ENCODE results near the gene TRIO.

- no peak for TF ChIP-seq CTCF (tag by site-specific recombination; IDR thresholded peaks at IDR 0.05)
- no peak for TF ChIP-seq ZNF747 (tag by site-specific recombination; IDR thresholded peaks at IDR 0.05)
- TF ChIP-seq ZNF239 (tag by site-specific recombination; IDR thresholded peaks at IDR 0.05): no peak
- no peak for TF ChIP-seq RBAK (tag by site-specific recombination; IDR thresholded peaks at IDR 0.05)
- TF ChIP-seq REST (tag by site-specific recombination; IDR thresholded peaks at IDR 0.05): no peak
- no peak for TF ChIP-seq SP2 (tag by site-specific recombination; IDR thresholded peaks at IDR 0.05)
- no peak for TF ChIP-seq BCL6B (tag by site-specific recombination; IDR thresholded peaks at IDR 0.05)
- TF ChIP-seq ZNF221 (tag by site-specific recombination; IDR thresholded peaks at IDR 0.05; ENCODE audit: borderline replicate concordance): no peak
- no peak for TF ChIP-seq ZNF701 (tag by site-specific recombination; IDR thresholded peaks at IDR 0.05)
- no peak for TF ChIP-seq ZNF133 (tag by site-specific recombination; IDR thresholded peaks at IDR 0.05)
- TF ChIP-seq ZNF274 (IDR thresholded peaks at IDR 0.05; ENCODE audit: low read length): no peak
- TF ChIP-seq ZNF274 (tag by site-specific recombination; IDR thresholded peaks at IDR 0.05; ENCODE audit: borderline replicate concordance): no peak
- no peak for TF ChIP-seq ZNF391 (tag by site-specific recombination; IDR thresholded peaks at IDR 0.05; ENCODE audit: borderline replicate concordance, low read depth)
- no peak for TF ChIP-seq ZNF114 (tag by site-specific recombination; IDR thresholded peaks at IDR 0.05)
Measured at GRCh38 chr5:14212838-14213237, 69.7 kb downstream of the TRIO start.
